Upper lobe of left lung (tissue), 6 donors: Measurements from ENCODE around the gene ELOVL4. TPM values are rescaled to one million over a fixed set of nuclear protein-coding genes. Genes with fewer than 3 reads are reported as not detected.

ENCODE experiments used
- ATAC-seq, 2 donors: fragments of 200-7000 bp; cut with Tn5 transposase; one replicate each; pipeline ENCODE4 v1.9.1; 2022; ENCODE audit warnings: mild to moderate bottlenecking in 2 of 2, moderate library complexity in 2 of 2; ENCODE audit not compliant: low FRiP score in 2 of 2
- DNase-seq, 2 donors: peaks; one replicate each; pipeline ENCODE4 v3.0.0-alpha.2; 2019 to 2020
- H3K27ac ChIP-seq, 4 donors: fragments of 200-600 bp; sonication (generic); one replicate each; pipeline ENCODE4 v1.5.1; 2016 to 2019
- H3K27me3 ChIP-seq, 4 donors: fragments of 200-600 bp; sonication (generic); one replicate each; pipeline ENCODE4 v1.5.1; 2017 to 2019
- H3K36me3 ChIP-seq, 4 donors: fragments of 200-600 bp; sonication (generic); one replicate each; pipeline ENCODE4 v1.5.1; 2016 to 2019
- H3K4me1 ChIP-seq, 4 donors: fragments of 200-600 bp; sonication (generic); one replicate each; pipeline ENCODE4 v1.5.1; 2018 to 2019
- H3K4me3 ChIP-seq, 4 donors: fragments of 200-600 bp; sonication (generic); one replicate each; pipeline ENCODE4 v1.5.1; 2017 to 2019; ENCODE audit warnings: mild to moderate bottlenecking in 2 of 4, moderate library complexity in 1 of 4
- H3K9me3 ChIP-seq, 4 donors: fragments of 200-600 bp; sonication (generic); one replicate each; pipeline ENCODE4 v1.5.1; 2018 to 2019
- CTCF ChIP-seq, 6 experiments: fragments of 450-650 bp in 4 of 6; fragments of 200-600 bp in 2 of 6; sonication (generic) in 2 of 6; IDR thresholded peaks; one replicate each; pipeline ENCODE4 v1.5.1; 2016 to 2019; ENCODE audit warnings: antibody characterized with exemption in 6 of 6
- EP300 ChIP-seq, 4 donors: sonication (generic); formaldehyde crosslinking; IDR thresholded peaks; one replicate each; pipeline ENCODE4 v1.5.1; 2017; ENCODE audit warnings: antibody characterized with exemption in 4 of 4, control low read depth in 2 of 4
- POLR2A ChIP-seq, 4 donors: fragments of 450-650 bp; IDR thresholded peaks; one replicate each; pipeline ENCODE4 v1.5.1; 2016 to 2017; ENCODE audit warnings: antibody characterized with exemption in 4 of 4, mild to moderate bottlenecking in 2 of 4
- POLR2AphosphoS5 ChIP-seq, 2 donors: sonication (generic); formaldehyde crosslinking; IDR thresholded peaks; one replicate each; pipeline ENCODE4 v1.5.1; 2017; ENCODE audit warnings: antibody characterized with exemption in 2 of 2
- WGBS, 2 donors: methylation state at CpG; one replicate each; pipeline ENCODE4 v1.1.5; 2017 to 2018; 5-methylcytosine and 5-hydroxymethylcytosine counted together
- total RNA-seq, 6 donors: library from RNA; depleted of rRNA in 4 of 6; stranded (reverse); fragments of >200 nt in 4 of 6; gene quantifications; one replicate each; pipeline versions ENCODE4 v1.1.0 to v1.2.1, GENCODE V29; 2016 to 2021
- donor health status: DM: no; HTN: no; CAD: no; lungs with moderate emphysema.
- donor health status: DM: no; HTN: yes; CAD: no; lungs with severe emphysema.

ELOVL4 gene
- total RNA-seq, 6 donors from 2014 or later, result 0.17 to 0.49 (median 0.37) TPM; not detected in 3

DNA sequence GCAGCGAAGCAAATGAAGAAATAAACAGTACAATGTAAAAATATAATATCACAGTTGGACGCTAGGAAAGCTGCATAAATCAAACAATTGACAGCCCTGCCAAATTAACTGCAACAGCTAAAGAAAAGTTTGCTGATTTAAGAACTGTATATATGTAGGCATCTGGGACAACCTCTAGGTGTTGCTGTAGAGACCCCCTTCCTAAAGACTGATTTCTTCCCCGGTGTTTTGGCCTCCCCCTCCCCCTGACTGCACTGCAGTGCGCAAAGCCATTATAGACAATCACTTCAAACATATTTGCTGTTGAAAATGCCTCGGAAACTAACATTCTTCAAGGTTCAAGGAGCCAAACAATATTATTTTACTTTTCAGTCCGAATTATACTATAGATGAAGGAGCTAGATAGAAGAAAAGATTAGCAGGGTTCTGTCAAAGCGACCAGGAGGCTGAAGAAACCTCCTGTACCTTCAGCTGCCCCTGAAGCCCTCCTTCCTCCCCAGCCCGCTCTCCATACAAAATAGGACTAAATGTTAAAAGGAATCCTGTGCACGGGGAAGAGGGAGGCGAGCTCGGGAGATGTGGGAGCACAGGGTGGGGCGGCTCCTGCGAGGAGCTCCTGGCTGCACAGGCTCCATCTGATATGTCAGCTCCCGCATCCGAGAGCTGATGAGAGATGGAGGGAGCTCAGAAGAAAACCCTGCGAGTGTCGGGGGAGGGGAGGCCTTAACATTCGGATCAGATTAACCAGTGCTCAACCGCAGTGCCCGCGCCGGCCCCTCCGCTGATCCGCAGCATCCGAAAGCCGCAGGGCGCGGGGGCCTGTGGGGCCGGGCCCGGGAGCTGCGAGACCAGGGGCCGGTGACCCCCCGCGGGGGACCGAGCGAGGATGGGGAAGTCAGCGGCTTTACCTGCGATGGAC is 822 bp downstream of the ELOVL4 start:
- Histone ChIP-seq H3K36me3 (no peaks in the 10 kb centered on the region), H3K4me3 (peak overlapping the region; percentile 38 to 55 (median 47)), H3K27ac (no peak overlapping the region), H3K9me3 (no peaks in the 10 kb centered on the region), H3K4me1 (peaks cover 13 to 20% (median 15%) of the 10 kb centered on the region in 4 donors), H3K27me3 (peaks cover 0 to 23% (median 10%) of the 10 kb centered on the region in 4 donors)
- WGBS, 2 donors, result 4 to 5% methylated on average over 16 to 23 of the region's 38 CpGs
- DNase-seq (no peak), ATAC-seq (peak in 1 of 2 donors; percentile 61)
- TF ChIP-seq EP300 (IDR thresholded peaks at IDR 0.05) (no peak), CTCF (IDR thresholded peaks at IDR 0.05) (no peak), POLR2A (IDR thresholded peaks at IDR 0.05) (no peak), POLR2AphosphoS5 (IDR thresholded peaks at IDR 0.05) (no peak)

- DNase-seq (no peak), ATAC-seq (no peak)
- peaks cover 13 to 20% (median 15%) of the 10 kb centered on the region in 4 donors for H3K4me1 ChIP-seq
- H3K9me3 ChIP-seq, result no peaks in the 10 kb centered on the region
- no peak overlapping the region for H3K4me3 ChIP-seq
- no peak for TF ChIP-seq POLR2A (IDR thresholded peaks at IDR 0.05)
- no peak for TF ChIP-seq CTCF (IDR thresholded peaks at IDR 0.05)
- TF ChIP-seq POLR2AphosphoS5 (IDR thresholded peaks at IDR 0.05), result no peak
- no peak for TF ChIP-seq EP300 (IDR thresholded peaks at IDR 0.05)
- H3K27me3 ChIP-seq, result peaks cover 0 to 21% (median 10%) of the 10 kb centered on the region in 4 donors
- WGBS, 2 donors, result 90 to 97% methylated on average over 1 of the region's 1 CpG
- H3K36me3 ChIP-seq, result no peaks in the 10 kb centered on the region
- H3K27ac ChIP-seq, result no peak overlapping the region
Measured at GRCh38 chr6:79943133-79943532, 4.2 kb downstream of the ELOVL4 start.

- Histone ChIP-seq H3K27ac (no peak overlapping the region), H3K9me3 (no peaks in the 10 kb centered on the region), H3K4me3 (no peak overlapping the region), H3K36me3 (no peaks in the 10 kb centered on the region), H3K4me1 (peaks cover 2 to 6% (median 3%) of the 10 kb centered on the region in 4 donors), H3K27me3 (peaks cover 0 to 6% (median 3%) of the 10 kb centered on the region in 4 donors)
- TF ChIP-seq EP300 (IDR thresholded peaks at IDR 0.05) (no peak), POLR2AphosphoS5 (IDR thresholded peaks at IDR 0.05) (no peak), POLR2A (IDR thresholded peaks at IDR 0.05) (no peak), CTCF (IDR thresholded peaks at IDR 0.05) (no peak)
- ATAC-seq, result no peak
- DNase-seq, result no peak
- 63 to 69% methylated on average over 5 of the region's 5 CpGs for WGBS, 2 donors
Measured at GRCh38 chr6:79941489-79942151, 5.7 kb downstream of the ELOVL4 start.

DNA sequence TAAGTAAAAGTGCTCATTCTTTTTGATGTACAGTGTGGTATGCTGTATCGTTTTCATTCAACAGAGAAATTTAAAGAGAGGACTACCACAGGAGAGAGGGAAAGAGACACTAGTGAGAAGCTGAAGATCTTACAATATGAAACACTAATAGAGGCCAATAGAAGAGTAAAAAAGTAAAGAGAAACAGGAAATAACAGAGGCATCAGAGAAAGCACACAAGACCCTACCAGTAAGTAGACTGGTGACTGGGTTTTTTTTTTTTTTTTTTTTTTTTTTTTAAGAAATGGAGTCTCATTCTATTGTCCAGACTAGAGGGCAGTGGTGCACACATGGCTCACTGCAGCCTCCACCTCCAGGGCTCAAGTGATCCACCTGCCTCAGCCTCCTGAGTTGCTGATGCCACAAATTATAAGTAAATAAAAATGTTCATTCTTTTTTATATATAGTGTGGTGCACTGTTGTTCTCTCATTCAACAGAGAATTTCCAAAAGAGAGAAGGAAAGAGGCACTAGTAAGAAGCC is 18.8 kb downstream of the ELOVL4 start:
- DNase-seq, result no peak
- Histone ChIP-seq H3K27me3 (no peaks in the 10 kb centered on the region), H3K4me3 (no peak overlapping the region), H3K36me3 (no peaks in the 10 kb centered on the region), H3K4me1 (no peaks in the 10 kb centered on the region), H3K27ac (no peak overlapping the region), H3K9me3 (no peaks in the 10 kb centered on the region)
- WGBS, 2 donors, result 70 to 74% methylated on average over 1 of the region's 1 CpG
- TF ChIP-seq EP300 (IDR thresholded peaks at IDR 0.05), result no peak
- TF ChIP-seq POLR2AphosphoS5 (IDR thresholded peaks at IDR 0.05), result no peak
- TF ChIP-seq CTCF (IDR thresholded peaks at IDR 0.05), result no peak
- TF ChIP-seq POLR2A (IDR thresholded peaks at IDR 0.05), result no peak
- no peak for ATAC-seq
